Measurements from ENCODE around the gene STMN1.

Gene STMN1

GRCh38 chr1:25854554-25854953 is 51.7 kb downstream of the STMN1 start:
- Histone ChIP-seq H4K20me1 (ENCODE audit: insufficient read depth, low read length, poor library complexity, severe bottlenecking) (no peaks in the 10 kb centered on the region), H3K4me3 (ENCODE audit: low read length, poor library complexity, severe bottlenecking) (no peak overlapping the region), H3K36me3 (ENCODE audit: insufficient read depth, low read length) (no peaks in the 10 kb centered on the region), H3K9me3 (ENCODE audit: insufficient read depth, low read depth, low read length) (no peaks in the 10 kb centered on the region), H3K4me1 (ENCODE audit: insufficient read depth, low read length, poor library complexity, severe bottlenecking) (peaks cover 8% of the 10 kb centered on the region), H3K9ac (ENCODE audit: low read depth, low read length, poor library complexity, severe bottlenecking) (no peak overlapping the region), H3K9me2 (replicated peaks; ENCODE audit: low read depth, low read length) (no peaks in the 10 kb centered on the region), H3F3A (ENCODE audit: low read depth) (no peaks in the 10 kb centered on the region), H3K4me2 (ENCODE audit: low read depth, low read length, poor library complexity, severe bottlenecking) (peak overlapping the region; percentile 29), H3K27me3 (ENCODE audit: insufficient read depth, low read length, poor library complexity, severe bottlenecking) (no peaks in the 10 kb centered on the region), H3K79me2 (ENCODE audit: insufficient read depth, low read length) (peaks cover 25% of the 10 kb centered on the region), H2AFZ (ENCODE audit: low read length) (no peak overlapping the region)
- TF ChIP-seq CTCF (conservative IDR thresholded peaks at IDR 0.05; ENCODE audit: low read length) (no peak), EZH2phosphoT487 (IDR thresholded peaks at IDR 0.05; ENCODE audit: borderline replicate concordance) (no peak)

Measured in Loucy (cell line).